Activated T-cell treated with anti-CD3 and anti-CD28 coated beads for 48 hours (primary cell): ENCODE results near the gene KLHL7.
"Not testable (repeated sequence)": the region's sequence is repeated elsewhere in the genome, so short reads cannot be mapped to it uniquely, and the experiment has no call there.

ENCODE experiments used
- DNase-seq: peaks from one replicate; pipeline ENCODE4 v3.0.0-alpha.2; 2020; ENCODE audit warnings: low read depth

Gene KLHL7

GRCh38 chr7:23218196-23218595, 112.6 kb downstream of the KLHL7 start:
- no peak for DNase-seq

GRCh38 chr7:23220690-23221305, 115.2 kb downstream of the KLHL7 start:
- no peak for DNase-seq

- no peak for DNase-seq
Measured at GRCh38 chr7:23222439-23223030, 117.0 kb downstream of the KLHL7 start.

GRCh38 chr7:23224364-23224763, 118.8 kb downstream of the KLHL7 start:
- not testable (repeated sequence) for DNase-seq

GRCh38 chr7:23226844-23227450, 121.4 kb downstream of the KLHL7 start:
- DNase-seq: no peak
